CD4-positive, alpha-beta memory T cell (primary cell): ENCODE results near the gene TDRD9. TPM values are rescaled to one million over a fixed set of nuclear protein-coding genes. Genes with fewer than 3 reads are reported as not detected.

Experiments used
- CTCF ChIA-PET: fragments of 350-600 bp; sonication (Branson Sonifier 250); formaldehyde crosslinking; loops from one replicate; lab custom pipeline; 2021; ENCODE audit warnings: inconsistent platforms; ENCODE audit not compliant: partially characterized antibody; lab: Charles Lee
- POLR2A ChIA-PET: fragments of 350-600 bp; sonication (Branson Sonifier 250); formaldehyde crosslinking; loops from one replicate; lab custom pipeline; 2021; ENCODE audit not compliant: partially characterized antibody; lab: Charles Lee
- DNase-seq, 5 donors: peaks; one replicate each; pipeline versions ENCODE4 v3.0.0 to v3.0.0-alpha.2; 2020 to 2022; ENCODE audit warnings: mixed read lengths in 1 of 5
- H3K27ac ChIP-seq: one replicate; pipeline ENCODE4 v1.7.0; 2013; ENCODE audit warnings: low read depth, low read length
- H3K27me3 ChIP-seq: 2 replicates; pipeline ENCODE4 v1.7.0; 2013; ENCODE audit warnings: mild to moderate bottlenecking, low read length, moderate library complexity; ENCODE audit not compliant: insufficient read depth
- H3K36me3 ChIP-seq: 2 replicates; pipeline ENCODE4 v1.7.0; 2013; ENCODE audit warnings: mild to moderate bottlenecking, low read length, moderate library complexity; ENCODE audit not compliant: insufficient read depth
- H3K4me1 ChIP-seq: 2 replicates; pipeline ENCODE4 v1.7.0; 2013; ENCODE audit warnings: mild to moderate bottlenecking, low read length, moderate library complexity; ENCODE audit not compliant: insufficient read depth
- H3K4me3 ChIP-seq, 2 donors: one replicate each; pipeline ENCODE4 v1.7.0; 2013; ENCODE audit warnings: low read length in 2 of 2, mild to moderate bottlenecking in 1 of 2
- H3K9me3 ChIP-seq, 2 donors: one replicate each; pipeline ENCODE4 v1.7.0; 2013; ENCODE audit warnings: low read length in 2 of 2, control low read depth in 1 of 2; ENCODE audit not compliant: control insufficient read depth in 1 of 2
- H3K27ac Mint-ChIP-seq, 7 donors: one replicate each; pipeline ENCODE4 v1.8.0; 2020 to 2021; ENCODE audit warnings: mixed read lengths in 7 of 7, mild to moderate bottlenecking in 6 of 7, inconsistent platforms in 3 of 7, moderate library complexity in 3 of 7
- H3K27me3 Mint-ChIP-seq, 2 donors: one replicate each; pipeline ENCODE4 v1.8.0; 2020 to 2021; ENCODE audit warnings: mixed read lengths in 2 of 2
- H3K36me3 Mint-ChIP-seq, 2 donors: one replicate each; pipeline ENCODE4 v1.8.0; 2020 to 2021; ENCODE audit warnings: mixed read lengths in 2 of 2, inconsistent platforms in 1 of 2, mild to moderate bottlenecking in 1 of 2
- H3K4me1 Mint-ChIP-seq, 4 donors: one replicate each; pipeline ENCODE4 v1.8.0; 2020 to 2021; ENCODE audit warnings: mixed read lengths in 4 of 4, mild to moderate bottlenecking in 1 of 4
- H3K4me3 Mint-ChIP-seq, 8 donors: one replicate each; pipeline ENCODE4 v1.8.0; 2020 to 2021; ENCODE audit warnings: mixed read lengths in 8 of 8, mild to moderate bottlenecking in 7 of 8, moderate library complexity in 6 of 8, inconsistent platforms in 3 of 8
- H3K9me3 Mint-ChIP-seq, 8 donors: one replicate each; pipeline ENCODE4 v1.8.0; 2020 to 2021; ENCODE audit warnings: mixed read lengths in 8 of 8, mild to moderate bottlenecking in 5 of 8, inconsistent platforms in 3 of 8, moderate library complexity in 1 of 8
- intact Hi-C: fragments of 100-400 bp; cut with micrococcal nuclease; formaldehyde crosslinking; loops from one replicate; pipeline ENCODE4 v1.15.1; 2023
- polyA plus RNA-seq, 2 donors: library from polyadenylated mRNA; unstranded; fragments of 300-500 nt; fragmentation: Illumina TruSeq; gene quantifications; one replicate each; pipeline ENCODE4 v1.2.3, GENCODE V29; 2021
- total RNA-seq, 2 experiments: library from RNA; stranded (reverse); gene quantifications; one replicate each; pipeline ENCODE4 v1.2.3, GENCODE V29; 2021

The TDRD9 gene
- total and polyA plus RNA-seq, 4 experiments from 2014 or later, result 0.28 to 1.2 (median 0.59) TPM

DNA sequence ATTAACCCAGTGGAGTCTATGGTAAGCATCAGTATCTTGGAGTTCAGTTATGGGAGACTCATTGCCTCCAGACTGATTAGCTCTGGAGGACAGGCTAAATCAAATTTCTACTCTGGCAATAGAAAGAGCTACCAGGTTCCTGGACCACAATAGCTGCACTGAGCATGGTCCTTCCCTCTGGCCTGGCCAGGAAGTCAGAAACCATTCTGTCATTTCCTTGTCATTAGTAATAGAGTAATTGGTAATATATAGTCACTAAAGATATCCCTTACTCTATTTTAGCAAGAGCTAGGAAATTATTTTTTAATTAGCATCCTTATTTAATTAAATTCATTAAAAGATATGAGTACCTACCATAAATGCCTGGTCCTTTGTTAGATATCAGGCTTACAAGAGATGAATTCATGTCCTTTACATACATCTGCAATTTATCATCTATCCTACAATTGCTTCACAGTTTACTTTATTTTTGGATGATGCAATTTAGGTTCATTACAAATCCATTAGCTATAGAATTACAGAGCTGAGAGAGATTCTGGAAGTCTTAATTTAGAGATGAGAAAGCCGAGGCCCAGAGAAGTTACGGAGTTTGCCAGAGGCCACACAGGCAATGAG lies 23.7 kb upstream of the TDRD9 start:
- no peak for DNase-seq
- Mint-ChIP-seq H3K4me3 (no peak overlapping the region), H3K27ac (no peak overlapping the region), H3K36me3 (no peaks in the 10 kb centered on the region), H3K4me1 (peaks cover 0 to 21% (median 5%) of the 10 kb centered on the region in 4 donors), H3K9me3 (no peaks in the 10 kb centered on the region), H3K27me3 (peaks cover 0 to 3% of the 10 kb centered on the region in 2 donors)
- POLR2A ChIA-PET, result no interaction called here
- Histone ChIP-seq H3K4me3 (no peak overlapping the region), H3K4me1 (no peaks in the 10 kb centered on the region), H3K9me3 (no peaks in the 10 kb centered on the region), H3K27ac (no peak overlapping the region), H3K36me3 (peaks cover 3% of the 10 kb centered on the region), H3K27me3 (no peaks in the 10 kb centered on the region)
- CTCF ChIA-PET, result interaction anchor here (1.2 to 15.4 kb wide), 3 partner anchors 17 to 98 kb away, joined by 3 to 265 read pairs (median 7); no protein-coding TSS in a partner anchor
- intact Hi-C loops, result no loop called here

DNA sequence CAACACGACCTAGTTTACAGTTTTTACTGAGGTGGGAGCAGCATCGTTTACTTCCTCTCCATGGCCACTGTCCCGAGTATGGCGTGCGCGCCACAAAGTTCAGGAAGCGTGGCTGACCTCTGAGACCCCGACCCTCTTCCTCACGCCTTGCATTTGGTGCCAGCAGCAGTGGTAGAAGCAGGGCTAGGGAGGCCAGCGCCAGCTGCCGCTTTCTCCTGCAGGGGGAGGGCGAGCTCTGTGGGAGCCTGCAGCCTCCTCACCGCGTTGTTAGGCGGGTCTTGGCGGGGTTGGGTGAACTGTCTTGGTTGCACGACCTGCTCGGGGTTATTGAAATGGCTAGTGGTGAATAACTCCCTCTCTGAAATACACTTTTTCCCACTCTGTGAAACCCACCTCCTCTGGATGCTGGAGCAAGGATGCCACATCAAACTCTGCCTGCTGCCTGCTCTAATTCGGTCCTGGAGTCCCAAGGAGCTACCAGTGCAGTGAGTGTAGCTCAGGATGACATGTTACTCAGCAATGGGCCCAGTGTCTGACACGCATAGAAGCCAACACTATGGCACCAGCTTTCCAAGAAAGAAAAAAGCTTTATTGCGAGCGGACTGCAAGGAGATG lies 22.3 kb upstream of the TDRD9 start:
- POLR2A ChIA-PET, result no interaction called here
- Mint-ChIP-seq H3K9me3 (no peaks in the 10 kb centered on the region), H3K4me3 (no peak overlapping the region), H3K36me3 (peaks cover 3 to 4% of the 10 kb centered on the region in 2 donors), H3K27me3 (peaks cover 0 to 3% of the 10 kb centered on the region in 2 donors), H3K4me1 (peaks cover 7 to 27% (median 11%) of the 10 kb centered on the region in 4 donors), H3K27ac (peak overlapping the region in 1 of 7 donors; percentile 25)
- peaks cover 8% of the 10 kb centered on the region for H3K4me1 ChIP-seq
- CTCF ChIA-PET, result interaction anchor here (0.7 to 15.4 kb wide), 4 partner anchors 8 to 100 kb away, joined by 3 to 265 read pairs (median 3); no protein-coding TSS in a partner anchor
- no peak overlapping the region for H3K4me3 ChIP-seq
- H3K36me3 ChIP-seq, result peaks cover 3% of the 10 kb centered on the region
- H3K27me3 ChIP-seq, result no peaks in the 10 kb centered on the region
- DNase-seq, result no peak
- H3K27ac ChIP-seq, result no peak overlapping the region
- H3K9me3 ChIP-seq, result no peaks in the 10 kb centered on the region
- intact Hi-C loops, result no loop called here

DNA sequence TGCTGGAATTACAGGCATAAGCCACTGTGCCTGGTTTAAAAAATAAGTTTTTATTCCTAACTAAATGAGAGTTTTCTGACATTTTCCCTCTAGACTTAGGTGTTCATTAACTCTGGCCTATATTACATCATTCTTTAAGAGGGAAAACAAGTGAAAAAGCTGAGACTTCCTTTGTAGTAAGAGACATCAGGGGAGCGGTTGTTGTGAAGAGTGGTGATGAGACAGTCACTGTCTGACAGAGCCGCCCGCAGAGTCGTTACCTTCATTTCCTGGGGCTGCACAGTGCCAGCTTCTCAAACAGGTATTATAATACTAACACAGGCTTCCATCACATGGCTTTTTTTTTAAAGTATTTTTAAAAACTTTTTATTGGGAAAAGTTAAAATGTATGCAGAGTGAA lies 19.7 kb upstream of the TDRD9 start:
- peaks cover 8% of the 10 kb centered on the region for H3K4me1 ChIP-seq
- no peak overlapping the region for H3K27ac ChIP-seq
- Mint-ChIP-seq H3K36me3 (peaks cover 14 to 20% of the 10 kb centered on the region in 2 donors), H3K4me1 (peaks cover 6 to 24% (median 9%) of the 10 kb centered on the region in 4 donors), H3K27me3 (peaks cover 0 to 2% of the 10 kb centered on the region in 2 donors), H3K27ac (peak overlapping the region in 3 of 7 donors; percentile 29 to 55 (median 38)), H3K9me3 (no peaks in the 10 kb centered on the region), H3K4me3 (no peak overlapping the region)
- CTCF ChIA-PET, result interaction anchor here (1.8 to 15.4 kb wide), 3 partner anchors 8 to 102 kb away, joined by 5 to 265 read pairs (median 52); no protein-coding TSS in a partner anchor
- intact Hi-C loops, result no loop called here
- no peak for DNase-seq
- H3K9me3 ChIP-seq, result no peaks in the 10 kb centered on the region
- no peaks in the 10 kb centered on the region for H3K27me3 ChIP-seq
- POLR2A ChIA-PET, result no interaction called here
- H3K4me3 ChIP-seq, result no peak overlapping the region
- peaks cover 21% of the 10 kb centered on the region for H3K36me3 ChIP-seq

DNA sequence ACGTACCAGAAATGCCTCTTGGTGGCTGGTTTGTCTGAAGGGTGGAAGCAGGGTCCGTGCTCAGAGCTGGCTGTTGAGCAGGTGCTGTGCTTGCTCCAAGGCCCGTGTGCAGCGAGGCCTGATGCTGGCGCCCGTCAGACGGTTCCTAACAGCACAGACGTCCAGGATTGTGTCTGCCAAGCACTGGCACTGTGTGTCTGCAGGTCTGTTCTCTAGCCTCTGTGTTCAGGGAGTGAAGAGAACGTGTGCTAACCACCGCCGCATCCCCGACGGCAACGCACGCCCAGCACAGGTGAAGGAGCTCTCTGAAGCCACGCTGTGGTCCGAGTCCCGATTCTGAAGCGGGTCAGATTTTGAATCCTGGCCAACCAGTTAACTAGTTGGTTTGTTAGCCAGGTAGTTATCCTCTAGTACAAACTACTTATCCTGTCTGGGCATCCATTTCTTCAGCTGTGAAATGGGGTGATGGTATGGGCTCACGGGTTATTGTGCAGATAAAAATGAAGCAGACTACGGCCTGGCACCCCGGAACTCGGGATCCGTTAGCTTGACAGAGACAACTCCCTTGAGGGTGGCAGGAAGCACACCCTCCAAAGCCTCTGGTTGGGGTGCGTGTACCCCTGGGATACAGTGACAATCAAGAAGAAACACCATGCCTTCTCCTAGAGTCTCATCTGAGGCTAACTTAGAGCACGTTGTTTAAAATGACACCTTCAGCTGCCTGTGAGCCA lies 18.6 kb upstream of the TDRD9 start:
- Mint-ChIP-seq H3K4me3 (peak overlapping the region; percentile 47 to 80 (median 71)), H3K36me3 (peaks cover 21 to 29% of the 10 kb centered on the region in 2 donors), H3K27ac (peak overlapping the region in 5 of 7 donors; percentile 43 to 79 (median 71)), H3K27me3 (no peaks in the 10 kb centered on the region), H3K9me3 (no peaks in the 10 kb centered on the region), H3K4me1 (peaks cover 6 to 23% (median 9%) of the 10 kb centered on the region in 4 donors)
- Histone ChIP-seq H3K27me3 (no peaks in the 10 kb centered on the region), H3K4me3 (peak overlapping the region in 1 of 2 donors; percentile 15), H3K9me3 (no peaks in the 10 kb centered on the region), H3K36me3 (peaks cover 32% of the 10 kb centered on the region), H3K27ac (peak overlapping the region; percentile 4), H3K4me1 (peaks cover 8% of the 10 kb centered on the region)
- DNase-seq, result no peak
- intact Hi-C loops, result loop anchor here (1.0 to 2.0 kb wide), 2 partner anchors 101 to 337 kb away; no protein-coding TSS in a partner anchor
- ChIA-PET CTCF (interaction anchor here (0.8 to 15.4 kb wide), 17 partner anchors 9 to 173 kb away, joined by 3 to 265 read pairs (median 4); a partner anchor contains a TSS), POLR2A (interaction anchor here (1.2 to 1.3 kb wide), 2 partner anchors 9 to 22 kb away, joined by 3 to 4 read pairs; no protein-coding TSS in a partner anchor)

DNA sequence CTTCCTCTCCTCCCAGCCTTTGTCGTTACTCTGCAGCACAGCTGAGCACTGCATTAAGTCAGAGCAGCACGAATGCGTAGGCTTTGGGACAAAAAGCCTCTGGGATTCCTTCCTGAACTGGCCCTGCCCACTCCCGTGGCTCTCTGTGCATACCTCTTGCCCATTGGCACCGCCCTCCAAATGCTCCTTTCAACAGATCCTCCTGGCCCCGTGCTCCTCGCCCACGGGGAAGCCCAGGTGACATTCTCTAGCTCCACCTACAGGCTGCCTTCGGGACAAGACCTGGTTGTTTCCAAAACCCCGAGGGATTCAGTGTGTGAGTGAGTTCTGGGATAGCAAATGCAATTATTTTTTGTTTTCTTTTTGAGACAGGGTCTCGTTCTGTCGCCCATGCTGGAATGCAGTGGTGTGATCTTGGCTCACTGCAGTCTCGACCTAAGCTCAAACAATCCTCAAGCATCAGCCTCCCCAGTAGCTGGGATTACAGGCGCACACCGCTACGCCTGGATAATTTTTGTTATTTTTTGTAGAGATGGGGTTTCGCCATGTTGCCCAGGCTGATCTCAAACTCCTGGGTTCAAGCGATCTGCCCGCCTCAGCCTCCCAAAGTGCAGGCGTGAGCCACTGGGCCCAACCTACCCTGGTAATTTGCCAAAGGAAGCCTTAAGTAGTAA lies 17.9 kb upstream of the TDRD9 start:
- no peaks in the 10 kb centered on the region for H3K9me3 ChIP-seq
- CTCF ChIA-PET, result interaction anchor here (0.6 to 15.4 kb wide), 20 partner anchors 10 to 174 kb away, joined by 3 to 265 read pairs (median 4); partner anchors contain the start of gene TDRD9
- intact Hi-C loops, result loop anchor here (1.0 to 2.0 kb wide), 2 partner anchors 102 to 338 kb away; no protein-coding TSS in a partner anchor
- peak; percentile 61 to 70 (median 65) for DNase-seq
- peak overlapping the region; percentile 4 for H3K27ac ChIP-seq
- Mint-ChIP-seq H3K4me1 (peaks cover 6 to 20% (median 10%) of the 10 kb centered on the region in 4 donors), H3K27ac (peak overlapping the region in 6 of 7 donors; percentile 43 to 79 (median 72)), H3K9me3 (no peaks in the 10 kb centered on the region), H3K27me3 (no peaks in the 10 kb centered on the region), H3K36me3 (peaks cover 25 to 32% of the 10 kb centered on the region in 2 donors), H3K4me3 (peak overlapping the region; percentile 47 to 80 (median 71))
- POLR2A ChIA-PET, result interaction anchor here (1.2 to 1.3 kb wide), 3 partner anchors 10 to 102 kb away, joined by 3 to 6 read pairs (median 4); no protein-coding TSS in a partner anchor
- H3K36me3 ChIP-seq, result peaks cover 34% of the 10 kb centered on the region
- H3K27me3 ChIP-seq, result no peaks in the 10 kb centered on the region
- H3K4me1 ChIP-seq, result peaks cover 8% of the 10 kb centered on the region
- peak overlapping the region in 1 of 2 donors; percentile 15 for H3K4me3 ChIP-seq

DNA sequence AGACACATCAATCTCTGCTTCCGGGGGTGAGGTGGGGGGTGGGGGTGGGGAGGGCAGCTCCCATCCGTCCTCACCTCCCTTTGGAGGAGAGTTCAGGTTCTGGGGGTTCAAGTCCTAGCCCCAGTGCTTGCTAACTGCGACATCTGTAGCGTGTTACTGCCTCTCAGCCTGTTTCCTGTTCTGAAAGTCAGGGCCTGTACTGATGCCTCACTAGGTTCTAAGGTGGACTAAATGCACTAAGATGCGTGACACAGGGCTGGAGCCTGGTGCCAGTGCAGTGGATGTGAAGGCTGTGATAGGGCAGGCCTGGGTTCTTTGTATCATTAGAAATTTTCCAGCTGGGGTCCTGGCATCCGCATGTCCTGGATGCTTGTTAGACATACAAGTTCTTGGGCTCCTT lies 17.3 kb upstream of the TDRD9 start:
- Mint-ChIP-seq H3K27me3 (no peaks in the 10 kb centered on the region), H3K27ac (no peak overlapping the region), H3K36me3 (peaks cover 29 to 36% of the 10 kb centered on the region in 2 donors), H3K4me3 (no peak overlapping the region), H3K4me1 (peaks cover 10 to 20% (median 12%) of the 10 kb centered on the region in 4 donors), H3K9me3 (no peaks in the 10 kb centered on the region)
- DNase-seq, result no peak
- H3K27me3 ChIP-seq, result no peaks in the 10 kb centered on the region
- H3K4me1 ChIP-seq, result peaks cover 8% of the 10 kb centered on the region
- CTCF ChIA-PET, result interaction anchor here (0.5 to 15.4 kb wide), 15 partner anchors 10 to 146 kb away, joined by 3 to 265 read pairs (median 4); partner anchors contain the start of gene TDRD9
- H3K4me3 ChIP-seq, result no peak overlapping the region
- no peak overlapping the region for H3K27ac ChIP-seq
- H3K9me3 ChIP-seq, result no peaks in the 10 kb centered on the region
- peaks cover 34% of the 10 kb centered on the region for H3K36me3 ChIP-seq
- intact Hi-C loops, result loop anchor here (1.0 to 2.0 kb wide), 2 partner anchors 103 to 338 kb away; no protein-coding TSS in a partner anchor
- POLR2A ChIA-PET, result interaction anchor here (1.3 kb wide), 1 partner anchor 102 kb away, joined by 6 read pairs; no protein-coding TSS in a partner anchor
